ENCODE data around the gene C10orf105. TPM values are rescaled to one million over a fixed set of nuclear protein-coding genes. Genes with fewer than 3 reads are reported as not detected.

The C10orf105 gene
- polyA plus RNA-seq, 6 donors from 2014 or later = not detected

- ATAC-seq (ENCODE audit: low read depth in 2 of 2) = peak in 1 of 2 donors; percentile 10
- peak overlapping the region in 6 of 8 donors; percentile 44 to 90 (median 81) for H3K4me3 Mint-ChIP-seq
Measured at GRCh38 chr10:71726580-71727104, 7.1 kb upstream of the C10orf105 start.

GRCh38 chr10:71725998-71726579 lies 6.5 kb upstream of the C10orf105 start:
- H3K4me3 Mint-ChIP-seq = peak overlapping the region in 2 of 8 donors; percentile 66 to 69
- no peak for ATAC-seq (ENCODE audit: low read depth in 2 of 2)
- H3K27me3 Mint-ChIP-seq = peaks cover 11 to 28% (median 12%) of the 10 kb centered on the region in 3 donors
- no peaks in the 10 kb centered on the region for H3K36me3 Mint-ChIP-seq
- no peaks in the 10 kb centered on the region for H3K9me3 Mint-ChIP-seq
- peak overlapping the region in 5 of 6 donors; percentile 33 to 82 (median 73) for H3K27ac Mint-ChIP-seq
- H3K4me1 Mint-ChIP-seq = peaks cover 38 to 52% (median 41%) of the 10 kb centered on the region in 3 donors
- no peak for DNase-seq

More at GRCh38 chr10:71726580-71727104, 7.1 kb upstream of the C10orf105 start:
- no peak for DNase-seq
- H3K36me3 Mint-ChIP-seq = no peaks in the 10 kb centered on the region
- H3K9me3 Mint-ChIP-seq = no peaks in the 10 kb centered on the region
- peak overlapping the region; percentile 73 to 97 (median 87) for H3K27ac Mint-ChIP-seq
- peaks cover 6 to 23% (median 7%) of the 10 kb centered on the region in 3 donors for H3K27me3 Mint-ChIP-seq
- H3K4me1 Mint-ChIP-seq = peaks cover 38 to 52% (median 41%) of the 10 kb centered on the region in 3 donors

- Mint-ChIP-seq H3K4me1 (peaks cover 38 to 52% (median 43%) of the 10 kb centered on the region in 3 donors), H3K27ac (no peak overlapping the region), H3K9me3 (no peaks in the 10 kb centered on the region), H3K4me3 (no peak overlapping the region), H3K27me3 (peaks cover 11 to 37% (median 17%) of the 10 kb centered on the region in 3 donors), H3K36me3 (no peaks in the 10 kb centered on the region)
- DNase-seq = no peak
- no peak for ATAC-seq (ENCODE audit: low read depth in 2 of 2)
Measured at GRCh38 chr10:71725249-71725648, 5.7 kb upstream of the C10orf105 start.

DNA sequence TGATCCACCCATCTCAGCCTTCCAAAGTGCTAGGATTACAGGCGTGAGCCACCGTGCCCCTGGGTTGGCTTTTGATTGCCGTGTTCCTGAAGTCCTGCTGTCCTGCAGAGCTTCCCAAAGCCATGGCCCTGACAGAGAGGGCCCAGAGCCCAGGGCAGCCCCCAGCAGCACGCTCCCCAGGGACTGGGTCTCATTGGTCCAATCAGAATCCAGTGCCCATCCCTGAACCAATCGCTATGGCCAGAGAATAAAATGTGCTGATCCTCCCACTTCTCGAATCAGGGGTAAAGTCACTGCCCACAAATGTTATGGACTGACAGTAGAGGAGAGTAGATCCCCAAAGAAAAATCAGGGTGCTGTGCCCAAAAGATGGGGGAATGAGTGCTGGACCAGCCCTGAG lies 5.0 kb upstream of the C10orf105 start:
- DNase-seq (no peak), ATAC-seq (ENCODE audit: low read depth in 2 of 2) (no peak)
- H3K4me1 Mint-ChIP-seq = peaks cover 38 to 52% (median 43%) of the 10 kb centered on the region in 3 donors
- H3K9me3 Mint-ChIP-seq = no peaks in the 10 kb centered on the region
- H3K4me3 Mint-ChIP-seq = no peak overlapping the region
- H3K27me3 Mint-ChIP-seq = peaks cover 11 to 37% (median 17%) of the 10 kb centered on the region in 3 donors
- H3K36me3 Mint-ChIP-seq = no peaks in the 10 kb centered on the region
- H3K27ac Mint-ChIP-seq = no peak overlapping the region

DNA sequence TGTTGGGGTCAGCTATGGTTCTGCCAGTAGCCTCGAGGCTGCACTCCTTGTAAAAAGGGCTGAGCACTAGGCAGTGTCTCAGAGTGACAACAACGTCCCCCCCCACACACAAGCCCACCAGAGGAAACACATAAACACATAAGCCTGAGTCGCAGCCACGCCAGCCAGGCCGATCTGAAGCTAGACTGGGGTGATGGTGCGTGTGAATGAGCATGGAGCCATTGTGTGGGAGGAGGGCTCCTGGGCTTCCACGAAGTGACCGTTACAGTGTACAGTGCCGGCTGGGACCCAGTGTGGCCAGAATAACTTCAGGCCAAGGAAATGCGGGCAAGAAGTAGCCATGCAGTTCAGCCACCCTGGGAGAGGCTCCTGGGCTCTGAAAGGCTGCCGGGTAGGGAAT lies 3.7 kb upstream of the C10orf105 start:
- no peak overlapping the region for H3K4me3 Mint-ChIP-seq
- H3K27me3 Mint-ChIP-seq = peaks cover 11 to 37% (median 17%) of the 10 kb centered on the region in 3 donors
- H3K9me3 Mint-ChIP-seq = no peaks in the 10 kb centered on the region
- ATAC-seq (ENCODE audit: low read depth in 2 of 2) = no peak
- DNase-seq = no peak
- no peaks in the 10 kb centered on the region for H3K36me3 Mint-ChIP-seq
- H3K27ac Mint-ChIP-seq = no peak overlapping the region
- peaks cover 28 to 41% (median 31%) of the 10 kb centered on the region in 3 donors for H3K4me1 Mint-ChIP-seq

DNA sequence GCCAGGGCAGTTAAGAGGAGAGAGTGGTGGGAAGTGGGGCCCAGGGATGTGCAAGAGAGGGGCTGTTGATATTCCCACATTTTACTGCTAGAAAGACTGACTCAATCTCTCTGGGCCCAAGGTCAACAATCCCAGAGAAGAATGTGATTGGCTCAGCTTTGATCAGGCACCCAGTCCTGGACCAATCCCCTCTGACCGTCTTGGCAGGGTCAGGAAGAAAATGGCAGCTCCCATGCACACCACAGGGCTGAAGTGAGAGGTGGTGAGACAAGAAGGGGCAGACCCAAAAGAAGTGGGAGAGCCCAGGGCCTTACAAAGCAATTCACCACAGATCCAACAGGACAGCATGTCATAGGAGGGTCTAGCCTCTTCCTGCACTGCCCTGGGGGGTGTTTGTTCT lies 3.3 kb upstream of the C10orf105 start:
- no peaks in the 10 kb centered on the region for H3K36me3 Mint-ChIP-seq
- no peak for DNase-seq
- H3K27me3 Mint-ChIP-seq = peaks cover 11 to 37% (median 17%) of the 10 kb centered on the region in 3 donors
- H3K4me3 Mint-ChIP-seq = peak overlapping the region in 1 of 8 donors; percentile 12
- no peaks in the 10 kb centered on the region for H3K9me3 Mint-ChIP-seq
- peak overlapping the region in 2 of 6 donors; percentile 73 to 88 for H3K27ac Mint-ChIP-seq
- H3K4me1 Mint-ChIP-seq = peaks cover 25 to 37% (median 26%) of the 10 kb centered on the region in 3 donors
- no peak for ATAC-seq (ENCODE audit: low read depth in 2 of 2)

GRCh38 chr10:71721313-71721712 lies 1.7 kb upstream of the C10orf105 start:
- no peak overlapping the region for H3K27ac Mint-ChIP-seq
- DNase-seq = no peak
- no peak for ATAC-seq (ENCODE audit: low read depth in 2 of 2)
- H3K36me3 Mint-ChIP-seq = no peaks in the 10 kb centered on the region
- peaks cover 11 to 21% (median 11%) of the 10 kb centered on the region in 3 donors for H3K4me1 Mint-ChIP-seq
- H3K27me3 Mint-ChIP-seq = peaks cover 11 to 37% (median 17%) of the 10 kb centered on the region in 3 donors
- H3K9me3 Mint-ChIP-seq = no peaks in the 10 kb centered on the region
- H3K4me3 Mint-ChIP-seq = no peak overlapping the region

DNA sequence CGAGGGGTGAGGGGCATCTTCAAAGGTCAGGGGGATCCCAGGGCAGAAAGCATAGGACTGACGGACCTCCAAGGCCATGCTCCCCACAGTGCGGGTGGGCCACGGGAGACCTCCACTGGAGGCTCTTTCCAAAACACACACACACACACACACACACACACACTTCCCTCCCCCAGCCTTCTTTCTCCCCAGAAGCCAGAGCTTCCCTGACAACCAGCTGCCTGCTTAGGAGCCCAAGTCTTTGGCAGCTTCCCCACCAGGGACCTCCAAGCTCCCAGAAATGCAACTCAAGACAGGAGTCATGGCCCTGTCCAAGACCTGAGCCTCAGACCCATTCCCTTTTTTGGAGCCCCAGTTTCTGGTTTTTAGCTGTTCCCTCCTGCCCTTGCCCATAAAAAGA lies 710 bp upstream of the C10orf105 start:
- Mint-ChIP-seq H3K9me3 (no peaks in the 10 kb centered on the region), H3K4me1 (peaks cover 7 to 11% (median 9%) of the 10 kb centered on the region in 3 donors), H3K36me3 (no peaks in the 10 kb centered on the region), H3K27me3 (peaks cover 11 to 37% (median 17%) of the 10 kb centered on the region in 3 donors), H3K27ac (no peak overlapping the region), H3K4me3 (no peak overlapping the region)
- DNase-seq = no peak
- no peak for ATAC-seq (ENCODE audit: low read depth in 2 of 2)

DNA sequence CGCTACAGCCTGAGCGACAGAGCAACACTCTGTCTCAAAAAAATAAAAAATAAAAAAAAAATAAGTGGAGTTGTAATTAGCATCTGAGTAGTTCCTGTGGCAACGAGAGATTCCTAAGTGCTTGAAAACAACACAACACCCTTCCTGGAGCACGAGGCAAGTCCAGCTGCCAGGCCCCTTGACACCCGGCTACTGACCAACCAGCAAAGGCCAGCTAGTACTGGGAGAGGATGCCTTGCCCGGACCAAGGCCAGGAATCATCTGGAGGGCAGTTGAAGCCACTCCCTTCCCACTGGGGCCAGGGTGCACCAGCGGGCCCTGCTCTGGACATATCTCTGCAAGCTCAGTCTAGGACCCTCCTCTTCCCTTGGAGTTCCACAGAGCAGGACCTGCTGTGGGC lies 536 bp downstream of the C10orf105 start:
- Mint-ChIP-seq H3K4me1 (peaks cover 14 to 18% (median 17%) of the 10 kb centered on the region in 3 donors), H3K36me3 (no peaks in the 10 kb centered on the region), H3K9me3 (no peaks in the 10 kb centered on the region), H3K27me3 (peaks cover 11 to 37% (median 17%) of the 10 kb centered on the region in 3 donors), H3K27ac (no peak overlapping the region), H3K4me3 (no peak overlapping the region)
- ATAC-seq (ENCODE audit: low read depth in 2 of 2) (no peak), DNase-seq (no peak)

DNA sequence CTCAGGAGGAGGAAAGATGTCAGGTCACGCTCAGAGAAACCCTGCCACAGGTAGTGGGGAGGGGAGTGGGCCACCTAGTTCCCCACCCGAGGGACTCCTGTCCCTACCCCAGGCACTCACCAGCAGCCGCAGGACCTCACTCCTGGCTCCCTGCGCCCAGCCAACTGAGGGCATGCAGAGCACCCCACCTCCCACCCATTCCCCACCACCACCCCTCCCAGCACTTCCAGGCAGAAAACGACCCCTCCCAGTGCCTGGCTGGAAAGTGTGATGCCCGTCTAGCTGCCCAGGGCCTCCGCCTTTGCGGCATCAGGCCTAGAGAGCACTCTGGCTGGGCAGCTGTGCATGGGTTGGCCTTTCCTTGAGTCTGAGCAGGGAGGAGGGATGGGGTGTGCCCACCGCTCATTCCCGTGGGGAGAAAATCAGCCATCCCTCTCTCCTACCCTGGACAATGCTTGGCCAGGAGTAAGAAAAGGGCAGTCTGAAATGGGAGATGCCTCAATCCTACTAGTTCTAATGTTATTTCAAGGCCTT lies 1.3 kb downstream of the C10orf105 start:
- no peaks in the 10 kb centered on the region for H3K9me3 Mint-ChIP-seq
- DNase-seq (no peak), ATAC-seq (ENCODE audit: low read depth in 2 of 2) (no peak)
- H3K4me1 Mint-ChIP-seq = peaks cover 21 to 26% (median 21%) of the 10 kb centered on the region in 3 donors
- peak overlapping the region in 1 of 6 donors; percentile 20 for H3K27ac Mint-ChIP-seq
- no peaks in the 10 kb centered on the region for H3K36me3 Mint-ChIP-seq
- H3K27me3 Mint-ChIP-seq = peaks cover 11 to 29% (median 17%) of the 10 kb centered on the region in 3 donors
- H3K4me3 Mint-ChIP-seq = no peak overlapping the region

GRCh38 chr10:71717551-71717951 lies 2.0 kb downstream of the C10orf105 start:
- Mint-ChIP-seq H3K27me3 (peaks cover 8 to 22% (median 17%) of the 10 kb centered on the region in 3 donors), H3K4me1 (peaks cover 24 to 32% (median 27%) of the 10 kb centered on the region in 3 donors), H3K36me3 (no peaks in the 10 kb centered on the region), H3K9me3 (no peaks in the 10 kb centered on the region), H3K27ac (peak overlapping the region in 2 of 6 donors; percentile 12 to 57), H3K4me3 (no peak overlapping the region)
- DNase-seq = no peak
- ATAC-seq (ENCODE audit: low read depth in 2 of 2) = no peak

GRCh38 chr10:71717056-71717455 lies 2.5 kb downstream of the C10orf105 start:
- Mint-ChIP-seq H3K4me3 (no peak overlapping the region), H3K36me3 (no peaks in the 10 kb centered on the region), H3K4me1 (peaks cover 27 to 36% (median 28%) of the 10 kb centered on the region in 3 donors), H3K27me3 (peaks cover 8 to 18% (median 14%) of the 10 kb centered on the region in 3 donors), H3K9me3 (no peaks in the 10 kb centered on the region), H3K27ac (peak overlapping the region in 2 of 6 donors; percentile 33 to 57)
- no peak for DNase-seq
- ATAC-seq (ENCODE audit: low read depth in 2 of 2) = no peak

GRCh38 chr10:71716426-71716825 lies 3.2 kb downstream of the C10orf105 start:
- Mint-ChIP-seq H3K9me3 (no peaks in the 10 kb centered on the region), H3K36me3 (no peaks in the 10 kb centered on the region), H3K4me3 (peak overlapping the region in 1 of 8 donors; percentile 47), H3K27me3 (peaks cover 2 to 12% (median 8%) of the 10 kb centered on the region in 3 donors), H3K27ac (peak overlapping the region in 1 of 6 donors; percentile 32), H3K4me1 (peaks cover 28 to 41% (median 28%) of the 10 kb centered on the region in 3 donors)
- ATAC-seq (ENCODE audit: low read depth in 2 of 2) (no peak), DNase-seq (no peak)

- Mint-ChIP-seq H3K27ac (no peak overlapping the region), H3K4me1 (peaks cover 28 to 41% (median 28%) of the 10 kb centered on the region in 3 donors), H3K36me3 (no peaks in the 10 kb centered on the region), H3K27me3 (peaks cover 0 to 6% (median 2%) of the 10 kb centered on the region in 3 donors), H3K9me3 (no peaks in the 10 kb centered on the region), H3K4me3 (peak overlapping the region in 1 of 8 donors; percentile 20)
- DNase-seq = no peak
- ATAC-seq (ENCODE audit: low read depth in 2 of 2) = no peak
Measured at GRCh38 chr10:71715860-71716259, 3.7 kb downstream of the C10orf105 start.

Measured in naive B cell (primary cell).